Measurements from ENCODE around the gene HOXD3.

DNA sequence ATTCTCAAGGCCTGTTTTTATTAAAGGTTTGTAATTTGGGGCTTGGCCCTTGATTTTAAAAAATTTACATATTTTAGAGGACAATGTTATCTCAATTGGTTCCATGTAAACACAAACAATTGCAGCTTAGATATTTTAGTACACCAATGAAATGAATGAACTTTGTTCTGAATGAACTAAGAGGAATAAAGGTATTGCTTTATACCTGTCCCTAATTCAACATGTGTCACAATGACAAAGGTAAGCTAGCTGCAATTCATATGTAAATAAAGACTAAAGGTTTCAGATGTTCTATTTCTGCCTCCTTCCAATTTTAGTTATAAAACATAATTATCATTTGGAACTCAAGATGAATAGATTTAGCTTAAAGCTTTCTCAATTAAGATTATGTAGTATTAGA is 42.8 kb downstream of the HOXD3 start:
- TF ChIP-seq, protein P1, sequence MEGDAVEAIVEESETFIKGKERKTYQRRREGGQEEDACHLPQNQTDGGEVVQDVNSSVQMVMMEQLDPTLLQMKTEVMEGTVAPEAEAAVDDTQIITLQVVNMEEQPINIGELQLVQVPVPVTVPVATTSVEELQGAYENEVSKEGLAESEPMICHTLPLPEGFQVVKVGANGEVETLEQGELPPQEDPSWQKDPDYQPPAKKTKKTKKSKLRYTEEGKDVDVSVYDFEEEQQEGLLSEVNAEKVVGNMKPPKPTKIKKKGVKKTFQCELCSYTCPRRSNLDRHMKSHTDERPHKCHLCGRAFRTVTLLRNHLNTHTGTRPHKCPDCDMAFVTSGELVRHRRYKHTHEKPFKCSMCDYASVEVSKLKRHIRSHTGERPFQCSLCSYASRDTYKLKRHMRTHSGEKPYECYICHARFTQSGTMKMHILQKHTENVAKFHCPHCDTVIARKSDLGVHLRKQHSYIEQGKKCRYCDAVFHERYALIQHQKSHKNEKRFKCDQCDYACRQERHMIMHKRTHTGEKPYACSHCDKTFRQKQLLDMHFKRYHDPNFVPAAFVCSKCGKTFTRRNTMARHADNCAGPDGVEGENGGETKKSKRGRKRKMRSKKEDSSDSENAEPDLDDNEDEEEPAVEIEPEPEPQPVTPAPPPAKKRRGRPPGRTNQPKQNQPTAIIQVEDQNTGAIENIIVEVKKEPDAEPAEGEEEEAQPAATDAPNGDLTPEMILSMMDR (IDR thresholded peaks at IDR 0.05) = no peak
- no peak for TF ChIP-seq POLR2A (IDR thresholded peaks at IDR 0.05; ENCODE audit: low read depth)
- no peak for TF ChIP-seq POLR2AphosphoS5 (IDR thresholded peaks at IDR 0.05)
- TF ChIP-seq EP300 (IDR thresholded peaks at IDR 0.05) = no peak
